NCI-H524 treated with DMSO at 0.1 percent for 48 hours (cell line): Measurements from ENCODE around the gene HPDL.
"Not testable (repeated sequence)": the region's sequence is repeated elsewhere in the genome, so short reads cannot be mapped to it uniquely, and the experiment has no call there.

Source experiments
- DNase-seq: peaks from one replicate; lab custom pipeline; 2025; lab: John Stamatoyannopoulos, UW

Gene HPDL

DNA sequence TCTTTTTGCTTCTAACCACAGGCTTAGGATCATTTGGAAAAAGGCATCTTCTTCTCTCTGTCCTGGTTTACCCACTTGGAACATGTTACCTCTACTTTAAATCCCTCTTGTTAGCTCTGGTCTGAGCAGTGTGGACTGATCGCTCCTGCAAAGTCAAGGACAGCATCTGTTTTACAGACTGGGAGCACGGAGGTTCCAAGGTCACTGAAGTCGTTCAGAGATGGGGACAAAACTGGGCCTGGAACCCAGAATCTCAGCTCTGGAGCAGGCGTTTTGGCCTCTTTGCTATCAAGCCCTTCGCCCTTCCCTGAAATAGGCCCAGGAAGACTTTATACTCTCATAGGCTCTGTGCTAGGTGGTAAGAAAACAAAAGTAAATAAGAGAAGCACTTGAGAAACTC is 24.8 kb downstream of the HPDL start:
- DNase-seq = no peak

DNA sequence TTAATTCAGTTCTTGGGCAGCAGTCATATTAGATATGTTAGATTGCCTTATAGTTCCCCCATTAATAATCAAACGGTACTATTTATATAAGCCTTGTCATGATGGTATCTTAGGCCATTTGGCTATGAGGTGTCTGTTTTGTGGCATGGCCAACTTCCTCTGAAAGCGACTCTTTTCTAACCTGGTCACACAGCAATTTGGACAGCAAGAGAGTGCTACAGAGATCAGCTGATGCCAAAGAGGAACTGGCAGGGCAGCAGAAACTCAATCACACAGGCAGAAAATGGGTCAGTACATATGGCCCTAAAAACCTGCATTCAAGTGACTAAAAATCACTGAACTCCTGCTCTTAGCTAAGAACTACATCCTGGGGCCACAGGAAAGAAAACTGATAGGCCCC is 27.0 kb downstream of the HPDL start:
- no peak for DNase-seq

DNA sequence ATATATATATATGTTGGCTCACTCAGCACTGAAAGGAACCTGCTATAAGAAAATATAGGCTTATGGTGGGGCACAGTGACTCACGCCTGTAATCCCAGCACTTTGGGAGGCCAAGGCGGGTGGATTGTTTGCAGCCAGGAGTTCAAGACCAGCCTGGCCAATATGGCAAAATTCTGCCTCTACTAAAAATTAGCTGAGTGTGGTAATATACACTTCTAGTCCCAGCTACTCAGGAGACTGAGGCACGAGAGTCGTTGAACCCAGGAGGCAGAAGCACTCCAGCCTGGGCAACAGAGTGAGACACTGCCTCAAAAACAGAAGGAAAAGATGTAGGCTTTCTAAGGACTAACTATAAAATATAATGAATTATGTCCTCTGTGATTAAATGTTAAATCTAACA is 28.1 kb downstream of the HPDL start:
- DNase-seq = no peak

DNA sequence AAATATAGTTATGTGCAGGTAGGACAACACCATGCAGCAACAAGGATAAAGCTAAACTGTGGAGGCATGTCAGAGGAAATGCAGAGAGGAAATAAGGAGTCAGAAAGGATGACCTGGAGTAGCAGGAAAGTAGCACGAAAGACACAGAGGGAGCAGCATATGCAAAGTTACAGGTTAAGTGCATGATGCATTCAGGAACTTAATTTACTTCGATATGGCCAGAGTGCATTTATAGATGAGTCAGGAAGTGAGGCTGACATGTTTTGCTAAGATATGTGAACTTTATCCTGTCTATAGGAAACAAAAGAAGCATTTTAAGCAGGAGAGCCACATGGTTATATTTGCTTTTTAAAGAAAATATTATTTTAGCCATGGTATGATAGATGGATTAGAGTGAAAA is 29.0 kb downstream of the HPDL start:
- no peak for DNase-seq

DNA sequence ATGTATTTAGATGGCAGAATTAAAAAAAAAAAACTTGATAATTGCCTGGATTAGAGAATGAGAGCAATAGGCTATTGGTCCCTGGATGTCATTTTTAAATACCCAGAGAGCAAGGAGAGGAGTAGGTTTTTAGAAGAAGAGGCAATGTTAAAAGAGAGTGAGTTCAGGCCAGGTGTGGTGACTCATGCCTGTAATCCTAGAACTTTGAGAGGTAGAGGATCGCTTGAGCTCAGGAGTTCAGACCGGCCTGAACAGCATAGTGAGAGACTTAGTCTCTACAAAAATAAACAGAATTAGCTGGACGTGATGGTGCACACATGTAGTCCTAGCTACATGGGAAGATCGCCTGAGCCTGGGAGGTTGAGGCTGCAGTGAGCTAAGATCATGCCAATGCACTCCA is 29.5 kb downstream of the HPDL start:
- DNase-seq = no peak

DNA sequence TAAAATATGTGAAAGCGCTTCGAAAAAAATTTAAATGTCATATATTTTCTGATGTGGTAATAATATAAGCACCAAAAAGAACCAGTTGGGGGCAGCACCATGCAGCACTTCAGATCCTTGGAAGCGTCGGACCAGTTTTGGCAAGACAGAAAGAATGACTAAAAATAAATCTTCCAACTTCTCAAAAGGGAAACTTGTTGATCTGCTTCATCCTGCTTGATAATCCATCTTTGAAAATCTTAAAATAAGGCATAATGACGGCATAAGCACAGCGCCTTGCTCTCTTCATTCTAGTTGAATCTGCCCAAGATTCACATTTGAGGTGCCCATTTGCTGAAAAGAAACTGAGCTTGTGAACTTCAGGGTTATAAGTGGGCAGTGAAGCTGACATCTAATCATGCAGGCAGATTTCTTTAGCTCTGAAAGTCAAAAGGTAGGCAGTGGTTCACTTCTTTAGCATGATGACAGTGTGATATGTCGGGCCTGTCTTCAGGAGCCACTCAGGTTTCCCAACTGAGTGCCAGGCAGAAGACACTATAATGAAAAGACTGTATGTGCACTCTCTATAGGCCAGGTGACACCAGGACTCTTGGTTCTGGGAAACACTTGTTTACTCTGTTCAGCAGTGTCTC is 33.3 kb downstream of the HPDL start:
- no peak for DNase-seq

DNA sequence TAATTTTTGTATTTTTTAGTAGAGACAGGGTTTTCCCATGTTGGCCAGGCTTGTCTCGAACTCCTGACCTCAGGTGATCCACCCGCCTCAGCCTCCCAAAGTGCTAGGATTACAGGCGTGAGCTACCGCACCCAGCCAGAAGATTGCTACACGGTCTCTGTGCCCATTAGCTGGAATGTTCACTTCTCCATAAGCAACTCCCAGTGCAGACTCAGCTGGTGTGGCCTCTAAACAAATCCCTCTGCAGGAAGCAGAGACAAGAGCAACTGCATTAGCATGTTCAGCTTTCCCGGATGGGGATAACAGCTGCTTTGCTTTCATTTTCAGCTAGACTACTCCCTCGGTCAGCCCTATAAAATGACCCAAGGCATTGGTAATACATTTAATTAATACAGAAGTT is 34.3 kb downstream of the HPDL start:
- not testable (repeated sequence) for DNase-seq

DNA sequence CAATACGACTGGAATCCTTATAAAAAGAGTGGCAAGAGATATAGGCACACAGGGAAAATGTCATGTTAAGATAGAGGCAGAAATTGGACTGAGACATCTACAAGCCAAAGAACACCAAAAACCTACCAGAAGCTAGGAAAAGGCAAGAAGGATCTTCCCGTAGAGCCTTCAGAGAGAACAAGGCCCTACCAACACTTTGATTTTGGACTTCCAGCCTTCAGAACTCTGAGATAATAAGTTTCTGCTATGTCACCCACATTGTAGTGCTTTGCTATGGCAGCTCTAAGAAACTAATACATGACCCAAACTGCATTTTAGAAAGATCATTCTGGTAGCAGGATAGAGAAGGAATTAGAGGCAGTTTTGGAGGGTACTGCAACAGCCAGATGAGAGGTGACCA is 37.6 kb downstream of the HPDL start:
- no peak for DNase-seq

DNA sequence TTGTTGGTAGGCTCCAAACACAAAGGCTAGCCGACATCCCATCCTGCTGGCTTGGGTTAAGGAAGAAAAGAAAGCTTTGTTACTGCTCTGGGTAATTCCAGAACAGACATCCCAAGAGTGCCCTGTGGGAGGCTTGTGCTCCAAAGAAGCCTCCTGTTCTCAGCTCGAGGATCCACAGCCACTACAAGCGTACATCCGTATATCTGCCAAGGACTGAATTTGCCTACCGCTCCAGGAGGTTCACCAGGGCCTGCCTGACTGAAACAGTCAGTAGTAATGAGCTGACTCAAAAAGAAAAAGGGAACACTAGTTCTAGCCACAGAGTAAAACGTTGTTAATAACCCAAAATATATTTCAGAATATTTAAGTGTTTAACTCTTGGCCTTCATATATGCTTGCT is 38.4 kb downstream of the HPDL start:
- no peak for DNase-seq

DNA sequence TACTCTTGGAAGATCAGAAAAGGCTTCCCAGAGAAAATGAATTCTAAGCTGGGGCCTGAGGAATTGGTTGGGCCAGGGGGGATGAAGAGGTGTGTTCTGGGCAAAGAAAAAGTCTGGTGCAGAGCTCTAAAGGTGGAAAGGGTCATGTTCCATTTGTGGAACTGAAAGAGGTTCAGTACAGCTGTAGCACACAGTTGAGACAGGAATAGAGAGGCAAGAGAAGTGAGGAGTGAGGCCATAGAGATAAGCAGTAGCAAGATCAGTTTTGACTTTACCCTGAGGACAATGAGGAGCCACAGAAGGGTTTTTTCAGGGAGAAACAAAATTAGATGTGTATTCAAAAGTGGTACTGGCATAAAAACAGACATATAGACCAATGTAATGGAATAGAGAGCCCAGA is 43.9 kb downstream of the HPDL start:
- DNase-seq = no peak

DNA sequence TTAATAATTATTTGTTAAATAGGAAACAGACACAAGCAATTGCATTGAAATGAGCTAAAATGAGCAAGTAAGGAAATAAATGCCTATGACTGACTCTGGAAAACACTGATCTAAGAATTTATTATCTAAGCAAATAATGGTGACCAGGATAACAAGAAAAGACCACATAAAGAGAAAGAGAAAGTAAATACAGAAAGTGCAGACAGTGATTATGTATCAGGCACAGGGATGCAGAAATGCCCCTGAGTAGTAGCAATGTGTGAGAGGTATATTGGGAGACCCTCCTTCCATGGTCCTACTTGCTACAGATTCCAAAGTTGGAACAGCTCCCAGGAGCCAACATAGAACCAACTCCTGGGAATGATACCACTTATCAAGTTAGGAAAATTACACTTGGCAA is 46.9 kb downstream of the HPDL start:
- DNase-seq = no peak

DNA sequence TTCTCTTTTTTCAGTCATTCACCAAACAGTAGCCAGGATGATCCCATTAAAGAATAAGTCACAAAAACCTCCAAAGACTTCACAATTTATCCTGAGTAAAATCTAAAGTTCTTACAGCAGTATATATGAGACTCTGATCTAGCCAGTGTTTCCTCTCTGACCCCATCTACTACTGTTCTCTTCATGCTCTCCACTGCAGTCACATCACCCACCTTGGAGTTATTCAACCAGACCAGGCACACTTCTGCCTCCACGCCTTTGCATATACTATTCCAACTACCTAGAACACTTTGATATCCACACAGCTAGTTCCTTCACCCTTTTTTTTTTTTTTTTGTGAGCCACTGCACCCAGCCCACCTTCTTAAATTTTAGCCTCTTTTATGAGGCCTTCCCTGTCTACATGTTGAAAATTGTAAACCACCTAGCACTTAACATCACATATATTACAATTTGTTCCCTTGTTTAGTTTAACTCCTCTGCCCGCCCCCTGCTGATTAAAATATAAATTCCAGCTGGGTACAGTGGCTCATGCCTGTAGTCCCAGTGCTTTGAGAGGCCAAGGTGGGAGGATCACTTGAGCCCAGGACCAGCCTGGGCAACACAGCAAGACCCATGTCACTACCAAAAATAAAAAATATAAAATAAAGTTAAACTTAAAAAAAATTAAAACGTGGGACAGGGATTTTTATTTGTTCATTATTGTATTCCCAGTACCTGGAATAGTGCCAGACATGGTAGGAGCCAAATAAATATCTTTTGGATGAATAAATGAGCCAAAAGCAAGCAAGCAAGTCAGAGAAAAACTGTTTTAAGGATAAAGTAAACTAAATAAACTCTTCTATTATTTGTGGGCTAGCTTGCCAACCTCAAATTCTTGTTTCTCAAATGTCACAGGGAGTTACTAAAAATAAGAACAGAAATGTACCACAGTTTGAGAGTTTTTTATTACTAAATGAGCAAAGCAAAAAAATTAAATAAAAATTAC is 48.7 kb downstream of the HPDL start:
- DNase-seq = no peak

DNA sequence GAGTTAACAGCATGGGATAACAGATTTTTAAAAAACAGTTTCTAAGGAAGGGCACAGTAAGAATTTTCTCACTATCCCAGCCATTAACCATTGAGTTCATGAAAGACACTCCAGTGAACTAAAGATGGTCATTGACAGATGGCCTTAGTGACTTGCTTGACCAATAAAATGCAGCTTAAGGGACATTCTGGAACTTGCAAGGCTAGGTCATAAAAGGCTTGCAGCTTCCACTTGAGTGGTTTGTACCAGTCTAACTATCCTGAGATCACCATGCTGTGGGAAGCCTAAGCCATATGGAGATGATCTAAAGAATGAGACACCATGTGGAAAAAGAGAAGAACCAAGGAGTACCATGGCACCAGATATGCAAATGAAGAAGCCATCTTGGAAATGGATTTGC is 51.5 kb downstream of the HPDL start:
- no peak for DNase-seq
